Hematopoietic multipotent progenitor cell treated with erythropoietin and hydrocortisone succinate and interleukin-3 and kit ligand, for 6 days (in vitro differentiated cells): ENCODE data around the gene RAB40C.
"Not testable (repeated sequence)": the region's sequence is repeated elsewhere in the genome, so short reads cannot be mapped to it uniquely, and the experiment has no call there.

Experiments
- DNase-seq: peaks from one replicate; pipeline ENCODE4 v3.0.0-alpha.2; 2015

Gene RAB40C

DNA sequence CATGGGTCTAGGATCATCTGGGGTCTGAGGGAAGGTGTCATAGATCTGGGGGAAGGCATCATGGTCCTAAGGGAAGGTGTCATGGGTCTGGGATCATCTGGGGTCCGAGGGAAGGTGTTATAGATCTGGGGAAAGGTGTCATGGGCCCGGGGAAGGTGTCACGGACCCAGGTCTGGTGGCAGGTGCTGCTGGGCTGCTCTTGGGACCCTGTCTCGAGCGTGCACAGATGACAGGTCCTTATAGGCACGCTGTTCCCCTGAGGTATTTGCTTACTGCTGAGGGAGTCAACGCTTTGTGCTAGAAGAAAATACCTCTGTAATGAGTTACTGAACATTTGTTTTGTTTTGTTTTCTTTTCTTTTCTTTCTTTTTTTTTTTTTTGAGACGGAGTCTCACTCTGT lies 1.4 kb downstream of the RAB40C start:
- no peak for DNase-seq

DNA sequence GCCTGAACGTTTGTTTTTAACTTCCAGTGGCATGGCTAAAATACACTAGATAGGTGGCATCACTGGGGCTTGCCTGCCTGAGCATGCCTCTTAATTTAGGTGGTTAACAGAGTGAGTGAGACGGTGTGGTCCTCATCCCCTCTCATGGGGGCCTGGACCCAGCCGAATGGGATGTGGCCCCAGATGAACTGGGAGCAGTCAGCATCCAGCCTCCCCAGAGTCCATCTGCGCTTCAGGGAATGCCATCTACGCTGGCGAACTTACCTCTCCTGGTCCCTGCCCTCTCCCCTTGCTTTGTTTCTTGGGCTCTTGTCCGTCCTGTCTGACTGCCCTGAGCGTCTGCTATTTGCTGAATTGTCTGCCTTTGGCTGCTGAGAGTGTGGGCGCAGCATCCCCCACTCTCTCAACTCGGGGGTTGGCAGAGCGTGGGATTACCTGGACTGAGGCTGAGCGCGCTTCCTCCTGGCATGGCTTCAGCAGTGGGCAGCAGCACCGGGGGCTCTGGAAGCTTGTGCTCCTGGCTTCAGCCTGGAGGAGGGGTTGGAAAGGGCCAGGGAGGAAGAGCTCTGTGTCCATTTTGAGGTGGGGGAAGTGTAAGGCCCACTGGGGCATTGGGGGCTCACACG lies 2.1 kb downstream of the RAB40C start:
- no peak for DNase-seq

DNA sequence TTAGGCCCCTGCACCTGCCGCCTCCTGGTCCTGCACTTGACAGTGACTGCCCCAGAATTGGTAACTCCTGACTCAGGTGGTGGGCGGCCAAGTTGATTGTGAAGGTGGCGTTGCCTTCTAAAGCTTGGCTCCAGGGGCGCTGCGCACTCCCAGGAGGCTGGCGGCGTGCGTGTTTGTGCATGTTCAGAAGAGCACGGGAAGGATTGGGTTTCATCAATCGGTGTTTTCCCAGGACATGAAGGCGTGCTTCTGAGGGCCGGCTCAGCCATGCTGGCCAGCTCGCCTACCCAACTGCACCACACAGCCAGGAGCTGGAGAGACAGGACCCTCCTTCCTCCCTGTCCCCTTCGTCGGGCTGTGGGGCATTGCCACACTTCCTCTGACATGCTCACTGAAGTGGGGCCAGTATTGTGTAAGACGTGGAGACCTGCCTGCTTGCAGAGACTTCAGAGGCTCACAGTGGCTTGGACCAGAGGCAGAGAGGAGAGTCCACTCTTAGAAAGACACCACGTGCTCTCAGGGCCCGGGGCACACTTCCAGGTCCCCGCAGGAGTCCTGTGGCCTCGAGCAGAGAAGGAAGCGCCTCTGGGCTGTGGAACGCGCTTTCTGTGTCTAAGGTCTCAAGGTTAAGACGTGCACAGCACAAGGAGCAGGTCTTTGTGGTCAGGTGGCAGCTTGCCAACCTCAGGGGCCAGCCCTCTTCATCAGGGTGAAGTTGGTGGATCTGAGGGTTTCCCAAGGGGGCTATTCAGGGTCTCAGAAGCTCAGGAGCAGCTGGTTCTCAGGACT lies 2.8 kb downstream of the RAB40C start:
- peak; percentile 80 for DNase-seq

DNA sequence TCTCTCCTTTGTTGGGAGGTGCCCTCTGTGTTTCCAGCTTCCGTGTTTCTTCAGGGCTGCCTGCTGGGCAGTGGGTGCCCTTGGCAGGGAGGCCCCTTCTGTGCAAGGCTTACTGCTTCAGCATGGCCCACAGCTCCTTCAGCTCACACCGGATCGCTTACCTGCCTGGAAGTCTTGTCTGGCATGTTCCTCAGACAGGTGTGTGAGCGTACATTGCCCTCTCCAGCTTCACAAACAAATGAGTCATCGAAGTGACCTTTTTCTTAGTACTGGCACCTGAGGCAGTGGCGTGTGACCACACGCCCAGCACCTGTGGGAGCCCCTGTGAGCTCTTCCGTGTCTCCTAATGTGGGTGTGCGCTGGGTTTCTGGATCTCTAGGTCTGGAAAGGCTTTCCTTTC lies 3.5 kb downstream of the RAB40C start:
- no peak for DNase-seq

DNA sequence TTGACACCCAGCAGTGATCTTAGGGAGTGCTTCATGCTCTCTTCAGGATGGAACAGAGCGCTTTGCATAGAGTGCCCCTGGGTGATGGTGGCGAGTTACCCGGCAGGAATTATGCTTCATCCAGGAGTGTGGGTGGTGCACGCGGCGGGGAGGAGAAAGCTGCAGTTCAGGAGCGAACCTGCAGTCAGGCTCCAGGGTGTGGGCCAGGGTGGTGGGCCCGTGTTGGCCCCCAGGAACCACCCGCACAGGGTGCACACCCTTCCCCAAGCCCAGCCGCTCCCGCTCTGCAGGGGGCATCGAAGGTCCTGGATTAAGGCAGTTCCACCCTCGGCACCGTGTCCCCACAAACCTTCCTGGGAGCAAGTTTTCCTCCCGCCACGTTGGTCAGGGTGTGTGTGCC lies 3.9 kb downstream of the RAB40C start:
- DNase-seq = no peak

DNA sequence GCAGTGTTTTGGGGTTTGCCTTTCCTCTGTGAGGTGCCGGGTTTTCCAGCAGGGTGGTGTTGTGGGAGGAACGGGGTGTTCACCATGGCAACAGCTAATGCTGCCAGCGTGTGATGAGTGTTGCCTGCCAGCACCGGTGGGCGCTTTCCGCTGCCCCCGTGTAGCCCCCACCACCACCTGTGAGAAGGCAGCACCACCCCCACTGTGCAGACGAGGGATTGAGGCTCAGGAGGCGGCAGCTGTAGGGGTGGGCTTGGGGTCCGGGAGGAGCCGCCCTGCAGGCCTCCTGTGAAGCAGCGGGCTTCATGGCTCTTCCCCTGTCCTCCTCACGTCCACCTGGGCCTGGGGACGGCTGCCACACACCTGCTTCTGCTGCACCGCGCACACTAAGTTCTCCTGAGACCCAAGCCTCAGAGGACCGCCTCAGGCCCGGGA lies 5.2 kb downstream of the RAB40C start:
- DNase-seq = no peak

DNA sequence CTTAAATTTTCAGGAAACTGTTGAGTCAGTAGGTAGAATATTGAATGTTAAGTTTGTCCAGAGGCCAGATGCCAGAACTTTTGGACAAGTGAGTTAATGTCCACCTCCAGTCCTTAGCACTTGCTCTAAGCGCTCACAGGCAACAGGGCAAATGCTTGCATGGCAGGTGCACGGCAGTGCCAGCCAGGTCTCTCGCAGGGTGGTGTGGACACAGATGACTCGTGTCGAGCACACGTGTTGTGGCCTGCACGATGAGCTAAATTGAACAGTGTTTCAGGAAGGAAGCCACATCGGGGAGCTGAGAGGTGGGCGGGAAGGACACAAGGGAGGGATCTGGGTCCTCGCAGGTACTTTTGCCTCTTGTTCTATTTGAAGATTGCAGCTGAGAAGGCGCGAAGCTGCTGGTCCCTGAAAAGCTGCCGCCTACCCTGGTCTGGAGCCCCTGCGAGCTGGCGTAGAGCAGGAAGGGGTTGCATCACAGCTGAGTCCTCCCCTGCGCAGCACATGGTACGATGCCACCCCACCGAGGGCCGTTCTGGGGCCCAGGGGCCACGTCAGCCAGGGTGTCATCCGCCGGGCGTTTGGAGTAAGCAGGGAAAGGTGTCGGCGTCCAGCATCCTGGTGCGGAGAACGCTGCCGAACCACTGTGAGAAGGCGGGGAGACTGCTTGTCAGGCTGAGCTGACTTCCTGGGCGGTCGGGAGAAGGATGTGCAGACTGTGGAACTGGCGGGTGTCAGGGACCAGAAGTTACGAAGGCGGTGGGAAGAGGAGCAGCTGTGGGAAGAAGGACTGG lies 6.3 kb downstream of the RAB40C start:
- DNase-seq = no peak

DNA sequence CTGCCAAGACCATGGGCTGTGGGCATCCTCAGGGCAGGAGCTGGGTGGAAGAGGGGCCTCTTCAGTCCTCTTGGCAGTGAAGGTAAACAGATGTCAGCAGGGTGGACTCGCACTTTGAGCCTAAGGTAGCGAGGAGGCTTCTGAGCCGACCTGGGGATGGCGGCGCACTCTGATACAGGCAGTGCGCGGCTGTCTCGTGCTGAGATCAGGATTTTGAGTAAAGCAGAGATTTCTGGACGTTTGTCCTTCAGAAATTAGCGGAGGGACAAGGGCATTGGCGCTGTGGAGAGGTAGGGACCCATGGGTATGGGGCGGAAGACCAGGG lies 6.8 kb downstream of the RAB40C start:
- DNase-seq = no peak

DNA sequence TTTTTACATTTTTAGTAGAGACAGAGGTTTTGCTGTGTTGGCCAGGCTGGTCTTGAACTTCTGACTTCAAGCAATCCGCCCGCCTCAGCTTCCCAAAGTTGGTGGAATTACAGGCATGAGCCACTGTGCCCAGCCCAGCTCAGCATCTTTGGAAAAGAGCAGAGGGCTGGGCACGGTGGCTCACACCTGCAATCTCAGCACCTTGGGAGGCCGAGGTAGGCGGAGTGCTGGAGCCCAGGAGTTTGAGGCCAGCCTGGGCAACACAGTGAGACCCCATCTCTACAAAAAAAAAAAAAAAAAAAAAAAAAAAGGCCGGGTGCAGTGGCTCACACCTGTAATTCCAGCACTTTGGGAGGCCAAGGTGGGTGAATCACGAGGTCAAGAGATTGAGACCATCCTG lies 7.8 kb downstream of the RAB40C start:
- not testable (repeated sequence) for DNase-seq

DNA sequence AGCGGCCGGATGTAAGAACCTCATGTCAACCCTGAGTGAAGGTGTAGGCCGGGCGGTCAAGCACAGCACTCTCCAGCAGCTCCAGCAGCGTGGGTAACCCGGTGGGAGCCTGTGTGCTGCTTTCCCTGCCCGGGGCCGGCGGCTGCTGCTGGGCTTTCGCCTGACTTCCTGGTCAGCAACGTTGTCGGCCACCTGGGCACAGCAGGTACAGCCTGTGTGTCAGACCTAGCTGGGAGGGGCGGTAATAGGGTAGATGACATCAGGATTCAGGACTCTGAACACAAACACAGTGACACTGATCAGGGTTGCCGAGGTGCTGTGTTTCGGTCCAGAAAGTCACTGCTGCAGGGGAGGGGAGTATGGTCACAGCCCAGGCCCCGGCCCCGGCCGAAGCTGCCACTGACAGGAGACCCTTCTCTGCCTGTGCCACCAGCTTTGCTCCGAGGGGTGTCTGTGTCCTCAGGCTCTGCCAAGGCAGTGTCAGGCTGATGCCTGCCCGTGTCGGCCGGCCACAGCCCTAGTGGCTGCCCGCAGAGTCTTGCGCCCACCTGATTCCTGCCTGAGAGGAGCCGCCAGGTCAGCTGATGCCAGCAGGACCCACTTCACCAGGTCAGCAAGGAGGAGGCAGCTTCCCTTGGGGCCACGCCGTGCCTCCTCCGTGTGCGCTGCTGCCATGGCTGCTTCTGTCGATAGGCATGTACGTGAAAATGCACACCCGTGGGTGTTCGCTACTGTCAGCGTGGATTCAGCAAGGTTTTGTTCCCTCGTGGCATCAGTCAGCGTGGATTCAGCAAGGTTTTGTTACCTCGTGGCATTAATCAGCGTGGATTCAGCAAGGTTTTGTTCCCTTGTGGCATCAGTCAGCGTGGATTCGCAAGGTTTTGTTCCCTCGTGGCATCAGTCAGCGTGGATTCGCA lies 9.2 kb downstream of the RAB40C start:
- no peak for DNase-seq

DNA sequence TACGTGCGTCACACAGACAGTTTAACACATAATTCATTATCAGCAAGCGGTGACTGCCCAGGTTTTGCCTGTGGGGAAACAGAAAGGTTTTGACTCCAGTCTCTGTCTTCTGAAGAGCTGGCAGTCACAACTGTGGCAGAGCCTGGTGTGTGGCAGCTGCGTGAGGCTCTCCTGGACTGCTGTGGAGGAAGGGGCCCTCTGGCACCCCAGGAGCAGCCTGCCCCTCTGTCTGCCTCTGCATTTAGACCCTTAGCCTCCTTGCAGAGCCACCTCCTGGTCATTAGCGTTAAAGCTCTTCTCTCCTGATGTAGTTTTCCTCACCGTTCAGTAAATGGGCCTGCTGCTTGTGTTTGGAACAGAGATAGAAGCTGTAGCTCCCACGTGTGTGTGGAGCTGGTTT lies 10.9 kb downstream of the RAB40C start:
- DNase-seq = peak; percentile 71

DNA sequence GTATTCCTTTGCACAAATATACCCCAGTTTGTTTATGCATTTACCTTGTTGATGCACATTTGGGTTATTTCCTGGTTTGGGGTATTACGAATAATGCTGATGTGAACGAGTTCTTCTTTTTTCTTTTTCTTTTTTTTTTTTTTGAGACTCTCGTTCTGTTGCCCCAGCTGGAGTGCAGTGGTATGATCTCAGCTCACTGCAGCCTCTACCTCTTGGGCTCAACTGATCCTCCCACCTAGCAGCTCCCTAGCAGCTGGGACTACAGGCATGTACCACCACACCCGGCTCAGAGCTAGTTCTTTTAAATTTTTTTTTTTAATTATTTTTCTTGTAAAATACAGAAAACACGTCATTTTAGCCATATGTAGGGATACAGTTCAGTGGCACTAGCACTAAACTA lies 14.1 kb downstream of the RAB40C start:
- no peak for DNase-seq

DNA sequence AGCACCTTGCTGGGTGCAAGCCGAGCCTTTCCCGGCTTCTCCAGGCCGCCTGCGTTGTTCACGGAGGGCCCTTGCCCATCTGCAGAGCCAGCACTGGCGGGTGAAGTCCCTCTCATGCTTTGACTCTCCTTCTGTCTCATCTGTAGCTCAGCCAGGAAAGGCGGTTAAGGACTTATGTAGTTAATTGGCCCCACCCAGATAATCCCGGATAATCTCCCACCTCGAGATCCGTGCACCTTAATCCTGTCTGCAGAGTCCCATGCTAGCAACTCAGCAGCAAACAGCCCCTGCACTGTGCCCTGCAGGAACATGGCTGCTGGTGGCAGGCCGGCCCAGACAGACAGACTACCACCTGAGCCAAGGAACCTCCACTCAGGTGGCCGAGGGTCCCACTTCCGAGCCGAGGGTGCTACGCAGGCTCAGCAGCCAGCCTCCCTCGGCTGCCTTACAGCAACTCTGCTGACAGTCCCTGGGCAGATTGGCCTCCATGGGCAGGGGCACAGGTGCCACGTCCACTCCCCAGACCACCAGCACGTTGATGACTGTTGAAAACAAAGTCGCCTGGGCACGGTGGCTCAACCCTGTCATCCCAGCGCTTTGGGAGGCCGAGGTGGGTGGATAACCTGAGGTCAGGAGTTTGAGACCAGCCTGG lies 16.9 kb downstream of the RAB40C start:
- no peak for DNase-seq

DNA sequence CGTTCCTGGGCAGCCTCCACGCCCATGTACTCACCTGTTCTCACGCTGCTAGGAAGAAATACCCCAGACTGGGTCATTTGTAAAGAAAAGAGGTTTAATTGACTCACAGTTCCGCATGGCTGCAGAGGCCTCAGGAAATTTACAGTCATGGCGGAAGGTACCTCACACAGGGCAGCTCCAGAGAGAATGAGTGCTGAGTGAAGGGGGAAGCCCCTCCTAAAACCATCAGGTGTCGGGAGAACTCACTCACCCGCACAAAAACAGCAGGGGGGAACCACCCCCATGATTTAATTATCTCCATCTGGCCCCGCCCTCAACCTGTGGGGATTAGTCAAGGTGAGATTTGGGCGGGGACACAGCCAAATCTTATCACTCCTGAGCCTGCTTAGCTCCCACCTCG lies 18.2 kb downstream of the RAB40C start:
- no peak for DNase-seq

DNA sequence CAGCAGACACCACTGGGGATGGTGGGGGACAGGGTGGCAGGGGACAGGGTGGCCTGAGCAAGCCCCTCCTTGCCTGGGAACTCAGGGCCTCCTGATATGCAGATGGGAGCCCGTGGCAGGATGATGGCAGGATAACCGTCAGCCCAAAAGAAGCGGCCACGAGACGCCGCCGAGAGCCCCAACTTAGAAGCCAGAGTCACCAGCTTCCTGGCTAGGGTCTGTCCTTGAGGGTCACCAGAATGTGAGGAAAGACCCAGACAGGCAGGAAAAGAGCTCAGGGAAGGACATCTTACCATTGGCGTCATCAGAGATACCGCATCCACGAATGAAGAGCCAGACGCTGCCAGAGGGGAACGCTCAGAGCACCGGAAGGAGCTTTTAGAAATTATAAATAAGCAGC lies 19.4 kb downstream of the RAB40C start:
- no peak for DNase-seq

DNA sequence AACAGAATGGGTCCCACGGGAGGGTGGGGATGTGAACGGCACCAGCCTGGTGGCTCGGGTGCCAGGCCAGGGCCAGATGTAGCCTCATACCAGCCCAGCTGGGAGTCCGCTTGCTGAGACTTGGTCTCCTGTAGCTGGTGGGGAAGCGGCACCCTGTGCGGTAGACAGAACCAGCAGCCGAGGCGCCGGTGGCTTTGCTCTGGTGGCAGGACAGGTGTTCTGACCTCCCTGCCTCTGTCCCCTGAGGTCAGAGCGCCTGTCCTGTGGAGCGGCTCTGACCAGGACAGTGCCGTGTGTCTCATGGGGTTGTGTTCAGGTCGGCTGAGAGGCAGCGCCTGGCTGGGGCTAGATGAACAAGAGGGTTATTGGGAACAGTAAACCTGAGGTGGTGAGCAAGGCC lies 20.1 kb downstream of the RAB40C start:
- no peak for DNase-seq

DNA sequence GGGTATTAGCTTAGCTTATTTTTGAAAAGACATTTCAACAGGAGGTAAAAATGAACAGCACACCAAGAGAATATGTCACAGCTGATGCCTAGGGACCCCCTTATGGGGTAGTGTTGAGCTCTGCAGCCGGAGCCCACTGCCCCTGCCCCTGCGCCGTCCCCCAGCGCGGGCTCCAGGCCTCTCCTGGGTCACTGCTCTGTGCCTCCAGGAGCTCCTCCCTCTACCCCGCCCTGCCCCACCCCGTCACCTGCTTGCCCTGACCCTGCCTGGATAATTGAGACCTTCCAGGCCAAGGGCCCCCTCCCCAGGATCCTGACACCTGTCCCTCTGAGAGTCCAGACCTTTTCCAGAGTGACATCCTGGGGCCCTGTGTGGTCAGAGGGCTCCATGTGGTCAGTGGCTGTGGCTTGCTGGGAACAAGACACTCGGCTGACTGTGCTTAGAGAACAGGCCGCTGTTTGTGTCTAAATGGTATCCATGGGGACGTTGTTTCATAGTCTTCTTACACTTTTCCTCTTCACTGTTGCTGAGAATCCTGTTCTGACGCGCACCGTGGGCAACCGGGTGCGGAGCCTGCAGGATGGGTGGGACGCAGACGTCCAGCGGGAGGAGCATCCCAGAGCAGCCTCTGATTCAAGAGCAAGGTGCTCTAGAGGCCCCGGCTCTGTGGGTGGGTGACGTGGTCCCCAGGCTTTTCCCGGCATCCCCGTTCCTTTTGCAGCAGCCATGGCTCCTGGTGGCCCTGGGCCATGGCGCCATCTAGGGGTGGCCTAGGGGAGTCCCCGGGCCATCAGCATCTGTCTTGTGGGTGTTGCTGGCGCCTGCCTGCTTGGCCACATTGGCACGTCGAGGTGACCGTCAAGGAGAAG lies 20.9 kb downstream of the RAB40C start:
- peak; percentile 68 for DNase-seq

DNA sequence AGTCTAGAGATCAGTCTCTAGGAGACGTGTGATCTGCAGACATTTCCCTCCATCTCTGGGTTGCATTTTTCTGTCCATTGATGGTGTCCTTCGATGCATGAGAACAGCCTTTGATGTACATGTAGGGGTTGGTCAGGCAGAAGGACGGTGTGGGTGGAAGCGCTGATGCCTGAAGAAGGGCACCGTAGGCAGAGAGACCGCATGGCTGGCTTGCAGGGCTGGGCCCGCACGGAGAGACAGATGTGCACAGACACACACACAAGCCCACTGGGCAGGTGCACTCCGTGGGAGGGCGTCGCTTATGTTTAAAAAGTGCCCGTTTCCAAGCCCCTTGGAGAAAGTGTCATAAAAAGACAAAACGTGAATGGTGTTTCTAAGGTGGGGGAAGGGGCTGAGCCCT lies 25.3 kb downstream of the RAB40C start:
- no peak for DNase-seq

DNA sequence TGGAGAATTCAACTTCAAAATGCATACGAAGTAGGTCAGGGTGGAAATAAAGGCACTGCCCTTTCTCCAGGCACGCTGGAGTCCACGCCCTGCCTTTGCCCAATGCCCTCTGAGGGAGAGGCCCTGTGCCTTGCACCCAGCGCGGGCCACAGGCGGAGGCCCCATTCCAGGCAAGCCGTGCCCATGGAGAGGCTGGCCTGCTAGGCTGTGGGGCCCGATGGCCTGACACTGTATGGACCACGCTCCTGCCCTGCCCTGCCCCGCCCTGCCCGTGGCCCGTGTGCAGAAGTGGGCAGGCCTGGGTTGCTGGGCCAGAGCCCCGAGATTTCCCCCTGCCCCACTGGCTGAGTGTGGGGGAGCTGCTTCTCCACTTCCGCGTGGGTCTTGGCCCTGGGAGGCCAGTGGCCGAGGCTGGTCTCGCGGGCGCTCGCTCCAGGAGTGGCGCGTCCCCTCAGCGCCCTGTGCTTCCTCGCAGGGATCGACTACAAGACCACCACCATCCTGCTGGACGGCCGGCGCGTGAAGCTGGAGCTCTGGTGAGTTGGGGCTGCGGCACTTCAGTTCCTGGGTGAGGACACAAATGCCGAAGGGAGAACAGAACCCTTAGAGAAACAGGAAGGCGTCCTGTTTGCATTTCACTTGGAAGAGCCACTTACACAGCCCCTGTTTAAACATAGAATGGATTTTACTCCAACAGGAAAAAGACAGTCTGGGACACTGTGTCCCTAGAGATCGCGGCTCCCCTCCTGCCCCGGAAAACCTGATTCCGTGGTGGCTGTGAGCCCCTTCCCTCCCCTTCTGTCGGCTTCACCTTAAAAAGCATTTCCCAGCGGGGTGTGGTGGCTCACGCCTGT lies 27.1 kb downstream of the RAB40C start:
- DNase-seq = no peak

DNA sequence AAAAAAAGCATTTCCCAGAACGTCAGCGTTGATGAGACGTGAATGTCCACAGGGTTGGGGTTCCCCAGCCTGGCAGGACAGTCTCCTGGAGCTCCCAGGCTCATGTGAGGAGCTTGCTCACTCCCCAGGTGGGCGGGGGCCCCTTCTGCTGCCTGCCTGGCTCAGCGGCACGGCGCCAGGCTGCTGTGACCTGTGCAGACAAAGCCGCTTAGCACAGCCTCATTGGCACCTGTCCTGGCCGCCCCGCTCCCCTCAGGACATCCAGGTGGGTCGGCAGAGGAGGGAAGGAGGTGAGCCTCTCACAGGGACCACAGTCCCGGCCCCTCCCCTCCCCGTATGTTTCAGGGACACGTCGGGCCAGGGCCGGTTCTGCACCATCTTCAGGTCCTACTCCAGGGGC lies 28.0 kb downstream of the RAB40C start:
- DNase-seq = no peak
